Measurements from ENCODE around the gene GBP1.
"Not testable (repeated sequence)": the region's sequence is repeated elsewhere in the genome, so short reads cannot be mapped to it uniquely, and the experiment has no call there.

Gene GBP1

DNA sequence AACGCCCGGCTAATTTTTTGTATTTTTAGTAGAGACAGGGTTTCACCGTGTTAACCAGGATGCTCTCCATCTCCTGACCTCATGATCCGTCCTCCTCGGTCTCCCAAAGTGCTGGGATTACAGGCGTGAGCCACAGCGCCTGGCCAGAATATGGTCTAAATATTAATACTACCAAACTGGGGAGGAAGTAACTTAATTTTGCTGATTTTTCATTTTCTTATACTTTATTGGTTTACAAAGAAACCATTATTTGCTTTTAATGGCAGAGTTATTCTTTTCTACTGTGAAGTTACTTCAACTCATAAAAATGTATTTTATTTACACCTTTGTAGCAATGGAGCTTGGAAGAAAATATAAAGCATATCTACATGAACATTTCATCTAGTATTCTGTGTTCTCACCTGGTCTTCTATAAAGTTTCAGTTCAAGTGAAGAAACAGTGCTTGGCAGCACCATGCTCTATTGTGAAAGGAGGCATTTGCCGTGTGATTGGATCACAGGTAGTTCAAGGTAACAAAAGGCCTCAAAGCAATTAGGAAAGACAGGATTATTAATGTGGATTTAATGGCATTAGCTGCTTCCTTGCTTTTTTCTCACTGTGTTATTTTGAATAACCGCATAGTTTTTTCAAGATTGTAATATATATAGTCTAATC, 13.6 kb downstream of the GBP1 start:
- no peak for DNase-seq

DNA sequence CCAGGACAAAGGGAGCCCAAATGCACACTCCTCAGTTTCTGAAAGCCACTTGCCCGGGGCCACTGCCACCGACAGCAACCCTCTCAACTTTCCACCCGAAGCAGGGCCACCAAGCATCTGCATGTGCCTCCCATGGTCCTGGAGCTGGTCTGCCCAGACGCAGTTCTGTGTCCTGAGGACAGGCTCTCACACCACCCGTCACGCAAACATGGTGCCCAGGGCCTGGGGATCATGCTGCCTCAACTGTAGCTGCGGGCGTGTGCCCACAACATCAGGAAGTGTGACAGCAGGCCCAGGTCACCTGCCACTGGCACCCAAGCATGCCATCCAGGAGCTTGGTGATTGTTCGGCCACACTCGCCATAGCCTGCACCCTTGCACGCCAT, 14.4 kb downstream of the GBP1 start:
- no peak for DNase-seq

DNA sequence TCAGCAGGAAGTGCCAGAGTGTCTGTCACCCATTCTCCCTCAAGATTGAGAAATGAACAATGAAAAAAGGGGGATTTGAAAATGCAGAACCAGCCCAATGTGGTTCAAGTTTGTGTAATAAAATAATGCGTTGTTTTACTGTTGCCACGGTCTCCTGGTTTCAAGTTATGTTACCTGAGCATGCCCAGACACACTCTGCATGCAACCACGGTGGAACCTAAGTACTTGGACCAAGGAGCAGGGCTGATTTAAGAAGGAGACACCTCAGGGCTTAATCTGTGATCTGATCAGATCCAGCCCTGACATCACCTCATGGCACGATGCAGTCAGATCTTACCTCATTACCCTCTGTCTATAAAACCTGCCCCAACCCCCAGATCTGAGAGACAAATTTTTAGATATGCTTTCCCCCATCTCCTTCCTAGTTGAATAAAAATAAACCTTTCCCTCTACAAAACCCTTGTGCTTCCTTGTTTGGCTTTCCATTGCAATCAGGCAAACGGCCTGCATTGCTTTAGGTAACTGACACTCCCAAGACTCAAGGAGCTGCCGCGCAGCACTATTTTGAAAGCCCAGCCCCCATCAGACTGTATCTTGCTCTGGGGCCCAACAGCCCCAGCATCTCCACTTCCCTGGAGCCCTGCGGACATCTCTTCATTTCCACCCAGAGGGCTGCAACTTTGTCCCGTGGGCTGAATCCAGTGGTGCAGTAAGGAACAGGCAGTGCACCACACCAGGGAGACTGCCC, 14.9 kb downstream of the GBP1 start:
- not testable (repeated sequence) for DNase-seq

DNA sequence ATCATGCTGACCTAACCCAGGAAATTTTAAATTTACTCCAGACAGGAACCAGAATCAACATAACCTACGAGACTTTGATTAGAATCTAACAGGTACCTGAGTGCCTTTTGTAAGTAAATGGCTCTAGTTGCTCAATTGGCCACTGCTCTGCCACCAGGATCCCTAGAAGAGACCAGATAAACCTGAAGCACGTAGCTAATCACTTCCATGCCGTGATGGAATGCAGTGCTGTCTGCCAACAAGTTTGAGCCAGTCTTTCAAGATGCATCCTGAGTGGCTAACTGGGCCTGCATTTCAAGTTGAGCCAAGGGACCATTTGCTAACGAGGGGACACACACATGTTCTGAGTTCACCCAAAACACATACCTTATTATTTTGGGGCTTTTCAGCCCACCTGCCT, 15.8 kb downstream of the GBP1 start:
- not testable (repeated sequence) for DNase-seq

DNA sequence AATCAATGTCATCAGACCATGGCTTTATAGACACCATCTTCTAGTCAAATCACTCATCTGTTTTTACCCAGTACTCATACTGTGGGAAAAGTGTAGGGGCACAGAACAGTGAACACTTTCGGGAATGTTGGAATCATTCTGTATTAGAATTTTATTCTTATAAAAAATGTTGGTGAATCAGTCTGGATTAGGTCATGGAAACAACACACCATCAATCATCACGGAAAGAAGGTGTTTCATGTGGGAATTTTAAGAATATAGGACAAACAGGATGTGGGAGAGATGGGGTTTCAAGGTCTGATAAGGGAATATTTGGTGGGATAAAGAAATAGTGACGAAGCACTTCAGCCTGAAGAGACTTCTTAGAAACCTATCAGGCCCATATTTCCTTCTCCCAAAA, 17.3 kb downstream of the GBP1 start:
- DNase-seq: no peak

DNA sequence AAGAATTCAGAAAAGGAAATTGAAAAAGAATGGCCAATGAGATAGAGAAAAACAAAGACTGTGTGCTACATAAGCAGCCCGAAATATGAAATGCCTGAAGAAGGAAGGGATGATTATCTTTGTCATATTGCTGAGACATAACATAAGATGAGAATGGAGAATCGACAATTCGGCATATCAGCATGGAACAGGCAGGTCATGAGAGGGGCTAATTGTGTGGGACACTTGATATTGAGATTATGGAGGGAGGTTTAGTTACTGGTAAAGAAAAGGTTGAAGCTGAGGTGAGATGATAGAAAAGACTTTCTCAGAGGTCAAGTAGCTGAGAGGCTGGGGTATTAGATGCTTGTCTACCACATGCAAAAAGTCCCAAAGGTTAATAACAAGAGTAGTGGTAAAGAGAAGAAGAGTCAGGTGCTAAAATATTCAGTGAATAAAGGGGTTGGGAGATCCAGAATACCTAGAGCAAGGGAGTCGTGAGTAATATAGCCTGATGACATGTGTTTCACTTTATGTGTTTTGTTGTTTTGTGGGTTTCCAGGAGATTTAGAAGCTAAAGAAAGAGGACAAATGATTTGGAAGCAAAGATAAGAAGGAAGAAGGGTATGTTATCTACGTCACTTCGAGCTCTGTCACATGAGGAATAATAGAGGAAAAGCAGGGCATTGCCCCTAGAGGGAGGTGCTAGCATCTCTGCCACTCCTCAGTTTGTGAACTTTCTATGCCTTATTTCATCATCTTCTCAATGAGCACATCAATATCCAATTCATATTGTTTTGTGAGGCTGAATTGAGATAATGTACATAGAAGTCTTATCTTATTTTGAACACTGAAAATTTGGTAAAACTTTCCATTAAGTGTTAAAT, 18.5 kb downstream of the GBP1 start:
- DNase-seq: not testable (repeated sequence)

DNA sequence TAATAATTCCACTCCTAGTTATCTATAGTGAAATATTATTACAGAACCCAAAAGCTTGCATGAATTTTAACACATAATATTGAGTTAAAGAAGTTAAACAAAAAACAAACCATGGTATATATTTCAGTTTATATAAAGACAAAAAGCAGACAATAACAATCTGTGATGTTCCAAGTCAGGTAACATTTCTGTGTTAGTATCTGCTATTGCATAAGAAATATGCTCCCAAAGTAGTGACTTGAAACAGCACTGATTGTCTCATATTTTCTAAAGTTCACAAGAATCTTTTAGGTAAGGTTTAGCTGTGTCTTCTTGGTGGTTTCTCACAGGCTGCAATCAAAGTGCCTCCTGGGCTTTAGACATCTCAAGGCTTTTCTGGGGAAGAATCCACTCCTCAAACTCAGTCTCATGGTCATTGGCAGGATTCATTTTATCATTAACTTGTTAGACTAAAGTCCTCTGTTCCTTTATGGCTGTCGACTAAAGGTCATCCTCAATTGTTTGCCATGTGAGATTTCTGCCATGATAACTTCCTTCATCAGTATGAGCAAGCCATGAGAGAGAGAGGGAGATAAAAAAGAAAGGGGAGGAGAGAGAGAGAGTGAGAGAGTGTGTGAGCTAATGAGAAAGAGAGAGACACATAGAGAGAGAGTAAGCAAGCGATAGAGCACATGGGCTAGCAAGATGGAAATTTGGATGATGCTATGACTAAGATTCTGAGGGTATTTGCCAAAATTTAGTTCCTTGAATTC, 19.9 kb downstream of the GBP1 start:
- no peak for DNase-seq

DNA sequence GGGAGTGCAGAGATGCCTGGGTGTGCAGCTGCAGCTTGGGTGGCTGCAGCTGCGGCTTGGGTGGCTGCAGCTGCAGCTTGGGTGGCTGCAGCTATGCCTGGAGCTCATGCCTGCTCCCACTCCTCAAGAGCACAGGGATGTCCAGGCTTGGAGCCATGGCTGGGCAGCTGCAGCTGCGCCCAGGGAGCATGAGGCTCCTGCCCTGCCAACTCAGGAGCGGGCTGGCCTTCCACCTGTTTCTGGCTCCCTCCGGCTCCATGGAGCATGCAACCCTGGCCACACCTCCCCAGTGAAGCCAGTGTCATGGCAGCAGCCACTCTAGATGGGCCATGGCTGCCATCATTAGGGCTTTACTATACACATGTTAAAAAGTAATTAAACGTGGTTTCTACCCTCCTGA, 21.1 kb downstream of the GBP1 start:
- no peak for DNase-seq

DNA sequence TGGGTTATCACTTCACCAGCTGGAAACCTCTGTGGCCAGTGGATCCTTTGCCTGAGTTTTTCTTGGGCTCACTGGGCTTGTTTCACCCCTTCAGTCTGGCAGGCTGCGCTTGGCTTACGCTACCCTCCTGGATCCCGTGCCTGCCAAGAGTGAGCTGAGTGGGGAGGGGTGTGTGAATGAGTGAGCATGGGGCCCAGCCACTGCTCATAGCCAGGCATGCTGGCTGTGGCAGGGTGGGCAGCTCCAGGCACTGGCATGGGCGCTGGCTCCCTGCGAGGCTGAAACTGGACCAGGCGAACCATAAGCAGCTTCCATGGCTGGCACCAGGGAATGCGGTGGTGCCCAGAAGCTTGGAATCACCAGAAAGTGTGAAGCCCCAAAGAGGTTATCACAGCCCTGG, 22.5 kb downstream of the GBP1 start:
- DNase-seq: no peak

DNA sequence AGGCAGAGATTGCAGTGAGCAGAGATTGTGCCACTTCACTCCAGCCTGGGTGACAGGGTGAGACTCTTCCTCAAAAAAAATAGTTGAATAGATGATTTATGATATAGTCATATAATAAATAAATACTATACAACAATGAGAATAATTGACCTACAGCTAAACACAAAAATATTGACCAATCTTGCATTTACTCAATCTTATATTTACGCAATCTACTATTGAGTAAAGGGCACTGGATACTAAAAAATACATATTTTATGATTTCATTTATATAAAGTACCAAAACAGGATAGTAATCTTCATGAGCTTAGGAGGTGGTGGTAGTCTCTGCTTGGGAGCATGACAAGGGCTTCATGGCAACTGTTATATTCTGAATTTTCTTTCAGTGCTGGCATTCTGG, 23.3 kb downstream of the GBP1 start:
- DNase-seq: no peak

DNA sequence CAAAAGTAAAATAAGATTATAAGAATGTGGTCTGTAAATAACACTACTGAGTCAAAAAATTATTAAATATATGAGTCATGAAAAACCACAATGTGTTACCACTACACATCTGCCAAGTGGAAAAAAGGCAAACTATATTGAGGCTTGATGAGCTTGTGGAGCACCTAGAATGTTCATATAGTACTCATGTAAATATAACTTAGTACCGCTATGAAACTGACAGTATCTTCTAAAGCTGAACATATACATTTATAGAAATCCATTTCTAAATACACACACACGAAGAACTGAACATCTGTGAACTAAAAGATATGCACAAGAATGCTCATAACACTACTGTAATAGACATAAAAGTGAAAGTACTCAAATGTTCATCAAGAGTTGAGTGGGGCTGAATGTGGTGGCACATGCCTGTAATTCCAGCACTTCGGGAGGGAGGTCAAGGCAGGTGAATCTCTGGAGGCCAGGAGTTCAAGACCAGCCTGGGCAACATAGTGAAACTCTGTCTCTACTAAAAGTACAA, 23.8 kb downstream of the GBP1 start:
- DNase-seq: no peak

DNA sequence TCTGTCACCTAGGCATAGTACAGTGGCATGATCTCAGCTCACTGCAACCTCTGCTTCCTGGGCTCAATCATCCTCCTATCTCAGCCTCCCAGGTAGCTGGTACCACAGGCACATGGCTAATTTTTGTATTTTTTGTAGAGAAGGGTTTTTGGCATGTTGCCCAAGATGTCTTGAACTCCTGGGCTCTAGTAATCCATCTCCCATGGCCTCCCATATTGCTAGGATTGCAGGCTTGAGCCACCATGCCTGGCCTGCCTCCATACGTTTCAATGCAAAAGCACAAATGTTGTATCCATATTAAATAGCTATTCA, 24.7 kb downstream of the GBP1 start:
- no peak for DNase-seq

DNA sequence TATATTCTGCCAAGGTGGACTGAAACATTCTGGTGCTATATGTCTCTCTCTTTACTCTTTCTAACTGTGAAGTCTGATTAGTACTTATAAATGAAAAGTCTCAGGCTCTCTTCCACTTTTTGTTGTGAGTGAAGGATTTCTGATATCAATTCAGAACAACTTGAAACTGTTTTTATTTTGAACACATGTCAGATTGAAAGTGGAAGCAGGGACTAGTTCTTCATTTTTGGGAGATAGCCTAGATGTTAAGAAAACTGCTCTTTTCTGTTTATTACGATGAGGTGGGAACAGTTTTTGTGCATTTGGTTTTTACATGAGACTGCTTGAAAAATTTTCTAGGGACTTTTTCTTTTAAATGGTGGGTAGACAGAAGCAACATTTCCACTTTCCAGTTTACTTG, 27.8 kb downstream of the GBP1 start:
- no peak for DNase-seq

DNA sequence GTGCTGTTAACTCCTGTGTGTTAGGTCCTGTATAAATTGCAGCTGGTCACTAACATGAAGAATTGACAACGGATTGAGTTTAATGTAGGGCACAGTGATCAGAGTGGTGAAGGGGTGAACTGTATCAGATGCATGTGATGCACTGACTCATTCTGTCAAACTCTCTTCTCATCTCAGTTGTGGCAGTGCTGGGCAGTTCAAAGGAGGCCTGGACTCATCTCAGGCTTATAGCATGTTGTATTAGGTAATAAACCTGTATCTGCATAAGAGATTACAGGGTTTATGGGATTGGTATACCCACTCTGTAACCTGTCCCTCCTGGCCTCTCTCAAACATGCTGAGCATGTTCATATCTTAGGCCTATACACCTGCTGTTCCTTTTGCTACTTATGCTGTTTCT, 29.9 kb downstream of the GBP1 start:
- no peak for DNase-seq

DNA sequence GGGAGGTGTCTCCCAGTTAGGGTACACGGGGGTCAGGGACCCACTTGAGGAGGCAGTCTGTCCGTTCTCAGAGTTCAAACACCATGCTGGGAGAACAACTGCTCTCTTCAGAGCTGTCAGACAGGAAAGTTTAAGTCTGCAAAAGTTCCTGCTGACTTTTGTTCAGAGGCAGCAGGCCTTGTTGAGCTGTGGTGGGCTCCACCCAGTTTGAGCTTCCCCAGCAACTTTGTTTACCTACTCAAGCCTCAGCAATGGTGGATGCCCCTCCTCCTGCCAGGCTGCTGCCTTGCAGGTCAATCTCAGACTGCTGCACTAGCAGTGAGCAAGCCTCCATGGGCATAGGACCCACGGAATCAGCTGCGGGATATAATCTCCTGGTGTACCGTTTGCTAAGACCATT, 31.0 kb downstream of the GBP1 start:
- DNase-seq: not testable (repeated sequence)

DNA sequence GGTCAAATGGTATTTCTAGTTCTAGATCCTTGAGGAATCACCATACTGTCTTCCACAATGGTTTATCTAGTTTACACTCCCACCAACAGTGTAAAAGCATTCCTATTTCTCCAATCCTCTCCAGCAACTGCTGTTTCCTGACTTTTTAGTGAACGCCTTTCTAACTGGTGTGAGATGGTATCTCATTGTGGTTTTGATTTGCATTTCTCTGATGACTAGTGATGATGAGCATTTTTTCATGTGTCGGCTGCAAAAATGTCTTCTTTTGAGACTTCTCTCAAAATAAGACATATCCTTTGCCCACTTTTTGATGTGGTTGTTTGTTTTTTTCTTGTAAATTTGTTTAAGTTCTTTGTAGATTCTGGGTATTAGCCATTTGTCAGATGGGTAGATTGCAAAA, 36.0 kb downstream of the GBP1 start:
- not testable (repeated sequence) for DNase-seq

DNA sequence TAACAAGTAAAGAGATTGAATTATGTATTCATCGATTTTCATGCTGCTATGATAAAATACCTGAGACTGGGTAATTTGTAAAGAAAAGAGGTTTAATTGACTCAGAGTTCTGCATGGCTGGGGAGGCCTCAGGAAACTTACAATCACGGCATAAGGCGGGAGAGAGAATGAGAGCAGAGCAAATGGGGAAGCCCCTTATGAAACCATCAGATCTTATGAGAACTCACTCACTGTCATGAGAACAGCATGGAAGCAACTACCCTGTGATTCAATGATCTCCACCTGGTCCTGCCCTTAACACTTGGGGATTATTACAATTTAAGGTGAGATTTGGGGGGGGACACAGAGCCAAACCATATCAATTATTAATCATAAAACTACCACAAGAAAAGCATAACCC, 39.1 kb downstream of the GBP1 start:
- no peak for DNase-seq

DNA sequence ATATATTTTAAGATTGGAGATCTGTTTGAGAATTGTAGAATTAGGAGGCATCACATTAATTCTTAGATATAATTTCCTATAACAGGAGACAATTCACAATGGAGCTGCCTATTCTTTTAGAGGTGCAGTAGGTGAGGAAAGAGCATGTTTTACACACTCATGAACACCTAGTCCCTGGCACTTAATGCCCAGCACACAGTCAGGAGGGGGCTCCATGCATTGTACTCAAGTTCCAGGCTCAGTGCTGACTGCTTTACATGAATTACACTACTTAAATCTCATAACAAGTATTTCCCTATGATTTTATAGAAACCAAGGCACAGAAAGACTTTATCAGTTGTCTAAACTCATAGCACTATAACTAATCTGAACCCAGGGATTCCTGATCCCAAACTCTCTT, 42.0 kb downstream of the GBP1 start:
- DNase-seq: no peak

DNA sequence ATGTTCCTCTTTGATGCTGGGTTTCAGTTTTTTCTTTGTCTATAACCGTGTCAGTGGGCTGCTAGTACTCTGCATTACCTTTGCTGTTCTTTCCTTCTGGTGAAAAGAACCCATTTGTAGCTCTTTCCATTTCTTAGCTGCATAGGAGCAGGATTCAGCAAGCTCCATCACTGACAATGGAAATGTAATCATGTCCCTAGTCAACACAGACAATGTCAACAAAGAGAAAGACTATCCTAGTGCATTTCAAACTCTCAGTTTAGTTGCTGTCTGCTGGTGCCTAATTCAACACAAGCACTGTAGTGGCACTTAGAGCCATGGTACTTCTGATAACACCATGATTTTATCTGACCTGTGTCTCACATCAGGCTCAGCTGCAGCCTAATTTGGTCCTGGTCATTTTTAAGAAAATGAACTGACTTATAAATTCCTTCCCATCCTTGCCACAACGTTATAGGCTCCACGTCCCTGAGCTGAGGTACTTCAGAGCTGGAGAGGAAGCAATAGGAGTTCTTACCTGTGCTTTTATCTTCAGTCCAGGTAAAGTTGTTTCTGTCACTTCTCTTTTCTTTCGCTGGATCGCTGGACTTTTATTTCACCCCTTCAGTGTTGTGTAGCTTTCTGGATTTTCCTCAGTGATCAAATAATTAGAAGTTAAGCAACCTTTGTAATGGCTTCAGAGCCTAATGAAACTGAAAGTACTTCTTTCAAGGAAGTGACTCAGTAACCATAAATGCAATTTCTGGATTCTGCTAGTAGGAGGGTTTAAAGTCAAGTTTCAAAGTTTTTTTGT, 42.6 kb downstream of the GBP1 start, which contains the start of gene GBP3:
GBP3 (minus strand) TSS at position 700 of the 793 bp plus-strand sequence. CDS start 2,145 bp downstream, outside the sequence.
- no peak for DNase-seq

DNA sequence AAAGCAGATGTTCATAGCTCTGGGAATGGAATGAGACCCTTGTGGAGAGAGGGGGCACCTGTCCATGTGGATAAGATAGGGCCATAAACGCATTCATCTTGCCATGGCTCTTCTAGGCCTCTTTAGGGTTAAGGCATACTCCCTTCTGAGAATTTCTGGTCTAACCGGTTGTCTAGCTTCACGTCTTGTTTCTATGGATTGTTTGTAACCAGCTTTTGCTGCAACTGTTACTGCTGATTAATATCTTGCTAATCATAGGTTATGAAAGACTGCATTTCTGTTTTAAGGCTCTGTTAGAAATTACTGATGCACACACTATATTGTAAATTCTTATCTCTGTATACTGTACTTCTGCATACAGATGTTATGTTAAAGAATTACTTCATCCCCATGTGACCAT, 46.7 kb downstream of the GBP1 start:
- not testable (repeated sequence) for DNase-seq

DNA sequence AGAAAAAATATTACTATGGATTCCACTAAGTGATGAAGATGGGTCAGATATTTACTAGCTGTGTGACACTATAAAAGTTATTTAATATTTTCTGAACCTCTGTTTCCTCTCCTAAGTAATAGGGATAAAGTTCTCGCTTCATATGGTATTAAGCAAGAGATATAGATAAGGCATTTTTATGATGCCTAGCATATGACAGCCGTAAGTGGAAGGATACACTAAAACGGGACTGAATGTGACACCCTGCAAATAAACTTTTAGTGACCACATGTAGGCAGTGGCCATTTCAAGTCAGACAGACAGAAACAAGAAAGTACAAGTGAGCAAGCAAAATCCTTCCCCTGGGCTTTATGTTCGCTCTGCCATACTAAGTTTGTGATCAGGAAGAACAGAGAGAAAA, 56.5 kb downstream of the GBP1 start:
- DNase-seq: no peak
